GM12878 (cell line): ENCODE data around the gene NKAIN2.

Experiments used
- CEBPB ChIP-seq, 2 experiments: fragments of 150-350 bp in 1 of 2; IDR thresholded peaks; 2 replicates each; pipeline ENCODE4 v1.6.1; 2012 to 2014; ENCODE audit warnings: low read depth in 2 of 2, low read length in 2 of 2, borderline replicate concordance in 1 of 2, inconsistent platforms in 1 of 2
- CHD1 ChIP-seq: IDR thresholded peaks from 2 replicates; pipeline ENCODE4 v1.6.1; 2012; ENCODE audit warnings: low read depth, low read length, improper control_type of control experiment
- ESRRA ChIP-seq: IDR thresholded peaks from 2 replicates; pipeline ENCODE4 v1.6.1; 2012; ENCODE audit warnings: mild to moderate bottlenecking, low read length, improper control_type of control experiment
- KDM1A ChIP-seq: fragments of 200-600 bp; sonication (generic); IDR thresholded peaks from 2 replicates; pipeline ENCODE4 v1.6.1; 2016; ENCODE audit warnings: borderline replicate concordance
- PML ChIP-seq: IDR thresholded peaks from 2 replicates; pipeline ENCODE4 v1.6.1; 2012; ENCODE audit warnings: low read length, inconsistent platforms
- POLR2A ChIP-seq: IDR thresholded peaks from 2 replicates; pipeline ENCODE4 v1.6.1; 2011; ENCODE audit warnings: low read depth, mild to moderate bottlenecking, low read length
- POLR2AphosphoS5 ChIP-seq: IDR thresholded peaks from 2 replicates; pipeline ENCODE4 v1.6.1; 2011; ENCODE audit warnings: mild to moderate bottlenecking, low read length, inconsistent platforms
- RAD51 ChIP-seq: fragments of 450-650 bp; IDR thresholded peaks from 2 replicates; pipeline ENCODE4 v1.6.1; 2016; ENCODE audit warnings: moderate library complexity, mild to moderate bottlenecking, inconsistent platforms
- RB1 ChIP-seq: fragments of 450-650 bp; formaldehyde crosslinking; IDR thresholded peaks from 2 replicates; pipeline ENCODE4 v1.6.1; 2017; ENCODE audit warnings: mild to moderate bottlenecking, borderline replicate concordance
- RCOR1 ChIP-seq: conservative IDR thresholded peaks from 2 replicates; pipeline ENCODE4 v1.6.1; 2012; ENCODE audit warnings: low read depth, low read length, improper control_type of control experiment
- TF ChIP-seq, protein P1 (sequence below), 3 experiments: IDR thresholded peaks in 2 of 3; conservative IDR thresholded peaks in 1 of 3; 2 replicates each; pipeline ENCODE4 v1.5.1; 2011; ENCODE audit warnings: low read depth in 3 of 3, low read length in 3 of 3, mild to moderate bottlenecking in 3 of 3, control low read depth in 2 of 3, moderate library complexity in 2 of 3, inconsistent platforms in 1 of 3, mixed read lengths in 1 of 3; ENCODE audit not compliant: control insufficient read depth in 2 of 3, insufficient read depth in 1 of 3; ENCODE audit errors: extremely low read depth in 1 of 3
- TF ChIP-seq, protein P2 (sequence below): IDR thresholded peaks from 2 replicates; pipeline ENCODE4 v1.6.1; 2012; ENCODE audit warnings: mild to moderate bottlenecking, low read depth, low read length
- TF ChIP-seq, protein P3 (sequence below): IDR thresholded peaks from 2 replicates; pipeline ENCODE4 v1.6.1; 2012; ENCODE audit warnings: low read depth, low read length, improper control_type of control experiment
- TF ChIP-seq, protein P4 (sequence below): fragments of 450-650 bp; IDR thresholded peaks from 2 replicates; pipeline ENCODE4 v1.6.1; 2017; ENCODE audit warnings: mild to moderate bottlenecking

GRCh38 chr6:124073820-124074587 lies 270.3 kb downstream of the NKAIN2 start:
- TF ChIP-seq, protein P1, sequence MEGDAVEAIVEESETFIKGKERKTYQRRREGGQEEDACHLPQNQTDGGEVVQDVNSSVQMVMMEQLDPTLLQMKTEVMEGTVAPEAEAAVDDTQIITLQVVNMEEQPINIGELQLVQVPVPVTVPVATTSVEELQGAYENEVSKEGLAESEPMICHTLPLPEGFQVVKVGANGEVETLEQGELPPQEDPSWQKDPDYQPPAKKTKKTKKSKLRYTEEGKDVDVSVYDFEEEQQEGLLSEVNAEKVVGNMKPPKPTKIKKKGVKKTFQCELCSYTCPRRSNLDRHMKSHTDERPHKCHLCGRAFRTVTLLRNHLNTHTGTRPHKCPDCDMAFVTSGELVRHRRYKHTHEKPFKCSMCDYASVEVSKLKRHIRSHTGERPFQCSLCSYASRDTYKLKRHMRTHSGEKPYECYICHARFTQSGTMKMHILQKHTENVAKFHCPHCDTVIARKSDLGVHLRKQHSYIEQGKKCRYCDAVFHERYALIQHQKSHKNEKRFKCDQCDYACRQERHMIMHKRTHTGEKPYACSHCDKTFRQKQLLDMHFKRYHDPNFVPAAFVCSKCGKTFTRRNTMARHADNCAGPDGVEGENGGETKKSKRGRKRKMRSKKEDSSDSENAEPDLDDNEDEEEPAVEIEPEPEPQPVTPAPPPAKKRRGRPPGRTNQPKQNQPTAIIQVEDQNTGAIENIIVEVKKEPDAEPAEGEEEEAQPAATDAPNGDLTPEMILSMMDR (IDR thresholded peaks at IDR 0.05 in 2 of 3, conservative IDR thresholded peaks at IDR 0.05 in 1 of 3; ENCODE audit: control insufficient read depth in 2 of 3, extremely low read depth in 1 of 3, insufficient read depth in 1 of 3, low read depth in 3 of 3, low read length in 3 of 3) = no peak
- TF ChIP-seq PML (no peak), RB1 (no peak), KDM1A (no peak), RCOR1 (no peak), POLR2A (no peak), RAD51 (no peak), POLR2AphosphoS5 (no peak), CHD1 (no peak), ESRRA (no peak), CEBPB (IDR thresholded peaks at IDR 0.05; ENCODE audit: borderline replicate concordance in 1 of 2, low read depth in 2 of 2, low read length in 2 of 2) (no peak)
- TF ChIP-seq, protein P2, sequence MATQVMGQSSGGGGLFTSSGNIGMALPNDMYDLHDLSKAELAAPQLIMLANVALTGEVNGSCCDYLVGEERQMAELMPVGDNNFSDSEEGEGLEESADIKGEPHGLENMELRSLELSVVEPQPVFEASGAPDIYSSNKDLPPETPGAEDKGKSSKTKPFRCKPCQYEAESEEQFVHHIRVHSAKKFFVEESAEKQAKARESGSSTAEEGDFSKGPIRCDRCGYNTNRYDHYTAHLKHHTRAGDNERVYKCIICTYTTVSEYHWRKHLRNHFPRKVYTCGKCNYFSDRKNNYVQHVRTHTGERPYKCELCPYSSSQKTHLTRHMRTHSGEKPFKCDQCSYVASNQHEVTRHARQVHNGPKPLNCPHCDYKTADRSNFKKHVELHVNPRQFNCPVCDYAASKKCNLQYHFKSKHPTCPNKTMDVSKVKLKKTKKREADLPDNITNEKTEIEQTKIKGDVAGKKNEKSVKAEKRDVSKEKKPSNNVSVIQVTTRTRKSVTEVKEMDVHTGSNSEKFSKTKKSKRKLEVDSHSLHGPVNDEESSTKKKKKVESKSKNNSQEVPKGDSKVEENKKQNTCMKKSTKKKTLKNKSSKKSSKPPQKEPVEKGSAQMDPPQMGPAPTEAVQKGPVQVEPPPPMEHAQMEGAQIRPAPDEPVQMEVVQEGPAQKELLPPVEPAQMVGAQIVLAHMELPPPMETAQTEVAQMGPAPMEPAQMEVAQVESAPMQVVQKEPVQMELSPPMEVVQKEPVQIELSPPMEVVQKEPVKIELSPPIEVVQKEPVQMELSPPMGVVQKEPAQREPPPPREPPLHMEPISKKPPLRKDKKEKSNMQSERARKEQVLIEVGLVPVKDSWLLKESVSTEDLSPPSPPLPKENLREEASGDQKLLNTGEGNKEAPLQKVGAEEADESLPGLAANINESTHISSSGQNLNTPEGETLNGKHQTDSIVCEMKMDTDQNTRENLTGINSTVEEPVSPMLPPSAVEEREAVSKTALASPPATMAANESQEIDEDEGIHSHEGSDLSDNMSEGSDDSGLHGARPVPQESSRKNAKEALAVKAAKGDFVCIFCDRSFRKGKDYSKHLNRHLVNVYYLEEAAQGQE = no peak
- TF ChIP-seq, protein P3, sequence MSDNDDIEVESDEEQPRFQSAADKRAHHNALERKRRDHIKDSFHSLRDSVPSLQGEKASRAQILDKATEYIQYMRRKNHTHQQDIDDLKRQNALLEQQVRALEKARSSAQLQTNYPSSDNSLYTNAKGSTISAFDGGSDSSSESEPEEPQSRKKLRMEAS = no peak
- TF ChIP-seq, protein P4, sequence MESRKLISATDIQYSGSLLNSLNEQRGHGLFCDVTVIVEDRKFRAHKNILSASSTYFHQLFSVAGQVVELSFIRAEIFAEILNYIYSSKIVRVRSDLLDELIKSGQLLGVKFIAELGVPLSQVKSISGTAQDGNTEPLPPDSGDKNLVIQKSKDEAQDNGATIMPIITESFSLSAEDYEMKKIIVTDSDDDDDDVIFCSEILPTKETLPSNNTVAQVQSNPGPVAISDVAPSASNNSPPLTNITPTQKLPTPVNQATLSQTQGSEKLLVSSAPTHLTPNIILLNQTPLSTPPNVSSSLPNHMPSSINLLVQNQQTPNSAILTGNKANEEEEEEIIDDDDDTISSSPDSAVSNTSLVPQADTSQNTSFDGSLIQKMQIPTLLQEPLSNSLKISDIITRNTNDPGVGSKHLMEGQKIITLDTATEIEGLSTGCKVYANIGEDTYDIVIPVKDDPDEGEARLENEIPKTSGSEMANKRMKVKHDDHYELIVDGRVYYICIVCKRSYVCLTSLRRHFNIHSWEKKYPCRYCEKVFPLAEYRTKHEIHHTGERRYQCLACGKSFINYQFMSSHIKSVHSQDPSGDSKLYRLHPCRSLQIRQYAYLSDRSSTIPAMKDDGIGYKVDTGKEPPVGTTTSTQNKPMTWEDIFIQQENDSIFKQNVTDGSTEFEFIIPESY = no peak
